ENCODE results near the gene ZMYND12.
"Not testable (repeated sequence)": the region's sequence is repeated elsewhere in the genome, so short reads cannot be mapped to it uniquely, and the experiment has no call there.

DNA sequence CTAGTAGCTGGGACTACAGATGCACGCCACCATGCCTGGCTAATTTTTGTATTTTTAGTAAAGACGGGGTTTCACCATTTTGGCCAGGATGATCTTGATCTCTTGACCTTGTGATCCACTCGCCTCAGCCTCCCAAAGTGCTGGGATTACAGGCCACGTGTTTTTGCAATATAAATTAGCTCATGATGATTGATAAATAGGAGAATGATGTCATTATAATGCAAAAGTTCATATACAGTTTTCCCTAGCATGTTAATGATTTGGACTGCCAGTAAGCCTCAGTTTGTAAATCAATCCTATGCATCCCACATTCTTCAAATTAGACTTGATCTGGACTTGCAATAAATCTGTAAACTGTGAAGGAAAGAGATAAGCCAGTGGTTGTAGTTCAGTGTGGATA lies 21.5 kb upstream of the ZMYND12 start:
- TF ChIP-seq, protein P1, sequence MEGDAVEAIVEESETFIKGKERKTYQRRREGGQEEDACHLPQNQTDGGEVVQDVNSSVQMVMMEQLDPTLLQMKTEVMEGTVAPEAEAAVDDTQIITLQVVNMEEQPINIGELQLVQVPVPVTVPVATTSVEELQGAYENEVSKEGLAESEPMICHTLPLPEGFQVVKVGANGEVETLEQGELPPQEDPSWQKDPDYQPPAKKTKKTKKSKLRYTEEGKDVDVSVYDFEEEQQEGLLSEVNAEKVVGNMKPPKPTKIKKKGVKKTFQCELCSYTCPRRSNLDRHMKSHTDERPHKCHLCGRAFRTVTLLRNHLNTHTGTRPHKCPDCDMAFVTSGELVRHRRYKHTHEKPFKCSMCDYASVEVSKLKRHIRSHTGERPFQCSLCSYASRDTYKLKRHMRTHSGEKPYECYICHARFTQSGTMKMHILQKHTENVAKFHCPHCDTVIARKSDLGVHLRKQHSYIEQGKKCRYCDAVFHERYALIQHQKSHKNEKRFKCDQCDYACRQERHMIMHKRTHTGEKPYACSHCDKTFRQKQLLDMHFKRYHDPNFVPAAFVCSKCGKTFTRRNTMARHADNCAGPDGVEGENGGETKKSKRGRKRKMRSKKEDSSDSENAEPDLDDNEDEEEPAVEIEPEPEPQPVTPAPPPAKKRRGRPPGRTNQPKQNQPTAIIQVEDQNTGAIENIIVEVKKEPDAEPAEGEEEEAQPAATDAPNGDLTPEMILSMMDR (conservative IDR thresholded peaks at IDR 0.05; ENCODE audit: low read length), result not testable (repeated sequence)
- TF ChIP-seq EZH2phosphoT487 (IDR thresholded peaks at IDR 0.05; ENCODE audit: borderline replicate concordance, low read depth, low read length), result not testable (repeated sequence)

Data from OCI-LY7 (cell line).